NB4 (cell line): ENCODE results near the gene C2orf80.

ENCODE experiments used
- POLR2A ChIP-seq: IDR thresholded peaks from 2 replicates; pipeline ENCODE4 v1.6.1; 2011; ENCODE audit warnings: mild to moderate bottlenecking; ENCODE audit not compliant: insufficient read length; ENCODE audit errors: extremely low read depth
- TF ChIP-seq, protein P1 (sequence below): IDR thresholded peaks from one replicate; pipeline ENCODE4 v1.5.1; 2012; ENCODE audit warnings: low read depth, low read length

DNA sequence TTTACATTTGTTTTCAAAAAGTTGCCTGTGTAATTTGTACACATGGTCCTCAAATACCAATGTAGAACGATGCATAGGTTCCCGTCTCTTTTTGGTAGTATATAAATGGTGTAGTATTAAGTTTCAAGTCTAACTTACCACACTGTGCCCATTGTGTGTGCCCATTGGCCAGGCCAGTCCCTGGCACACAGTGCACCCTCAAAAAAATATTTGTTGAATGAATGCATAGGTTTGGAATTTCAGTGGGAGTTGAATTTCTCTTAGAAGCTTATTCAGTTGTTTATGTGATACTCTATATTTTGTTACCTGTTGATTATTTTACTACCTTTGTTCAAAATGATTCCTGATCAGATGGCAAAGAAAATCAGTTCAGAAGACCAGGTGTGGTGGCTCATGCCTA lies 35.0 kb upstream of the C2orf80 start:
- TF ChIP-seq, protein P1, sequence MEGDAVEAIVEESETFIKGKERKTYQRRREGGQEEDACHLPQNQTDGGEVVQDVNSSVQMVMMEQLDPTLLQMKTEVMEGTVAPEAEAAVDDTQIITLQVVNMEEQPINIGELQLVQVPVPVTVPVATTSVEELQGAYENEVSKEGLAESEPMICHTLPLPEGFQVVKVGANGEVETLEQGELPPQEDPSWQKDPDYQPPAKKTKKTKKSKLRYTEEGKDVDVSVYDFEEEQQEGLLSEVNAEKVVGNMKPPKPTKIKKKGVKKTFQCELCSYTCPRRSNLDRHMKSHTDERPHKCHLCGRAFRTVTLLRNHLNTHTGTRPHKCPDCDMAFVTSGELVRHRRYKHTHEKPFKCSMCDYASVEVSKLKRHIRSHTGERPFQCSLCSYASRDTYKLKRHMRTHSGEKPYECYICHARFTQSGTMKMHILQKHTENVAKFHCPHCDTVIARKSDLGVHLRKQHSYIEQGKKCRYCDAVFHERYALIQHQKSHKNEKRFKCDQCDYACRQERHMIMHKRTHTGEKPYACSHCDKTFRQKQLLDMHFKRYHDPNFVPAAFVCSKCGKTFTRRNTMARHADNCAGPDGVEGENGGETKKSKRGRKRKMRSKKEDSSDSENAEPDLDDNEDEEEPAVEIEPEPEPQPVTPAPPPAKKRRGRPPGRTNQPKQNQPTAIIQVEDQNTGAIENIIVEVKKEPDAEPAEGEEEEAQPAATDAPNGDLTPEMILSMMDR = no peak
- no peak for TF ChIP-seq POLR2A
